GM23248 (cell line): ENCODE data around the gene C1QTNF1.

Experiments used
- EZH2 ChIP-seq: fragments of 200-600 bp; sonication (generic); IDR thresholded peaks from 2 replicates; pipeline ENCODE4 v1.6.1; 2018; ENCODE audit warnings: antibody characterized with exemption, mild to moderate bottlenecking; ENCODE audit not compliant: insufficient read depth, poor library complexity, severe bottlenecking
- EZH2phosphoT487 ChIP-seq: fragments of 200-600 bp; sonication (generic); IDR thresholded peaks from 2 replicates; pipeline ENCODE4 v1.6.1; 2018; ENCODE audit warnings: antibody characterized with exemption, moderate library complexity, mild to moderate bottlenecking, low read depth; ENCODE audit not compliant: insufficient read depth

GRCh38 chr17:79075446-79075750 is 51.4 kb downstream of the C1QTNF1 start:
- TF ChIP-seq EZH2 (no peak), EZH2phosphoT487 (no peak)
